GM18951 (cell line): ENCODE measurements around the gene PACS2.

Experiments used
- POLR2A ChIP-seq: IDR thresholded peaks from 4 replicates; pipeline ENCODE4 v1.6.1; 2011; ENCODE audit warnings: mild to moderate bottlenecking; ENCODE audit not compliant: insufficient read length, insufficient read depth; ENCODE audit errors: extremely low read depth
- in situ Hi-C: fragments of 300-500 bp; cut with MboI; formaldehyde crosslinking; loops from one replicate; pipeline ENCODE4 v1.12.0; 2022; ENCODE audit warnings: low sequenced_read_pairs, mixed read lengths, inconsistent platforms; ENCODE audit not compliant: unreplicated experiment

Gene PACS2

DNA sequence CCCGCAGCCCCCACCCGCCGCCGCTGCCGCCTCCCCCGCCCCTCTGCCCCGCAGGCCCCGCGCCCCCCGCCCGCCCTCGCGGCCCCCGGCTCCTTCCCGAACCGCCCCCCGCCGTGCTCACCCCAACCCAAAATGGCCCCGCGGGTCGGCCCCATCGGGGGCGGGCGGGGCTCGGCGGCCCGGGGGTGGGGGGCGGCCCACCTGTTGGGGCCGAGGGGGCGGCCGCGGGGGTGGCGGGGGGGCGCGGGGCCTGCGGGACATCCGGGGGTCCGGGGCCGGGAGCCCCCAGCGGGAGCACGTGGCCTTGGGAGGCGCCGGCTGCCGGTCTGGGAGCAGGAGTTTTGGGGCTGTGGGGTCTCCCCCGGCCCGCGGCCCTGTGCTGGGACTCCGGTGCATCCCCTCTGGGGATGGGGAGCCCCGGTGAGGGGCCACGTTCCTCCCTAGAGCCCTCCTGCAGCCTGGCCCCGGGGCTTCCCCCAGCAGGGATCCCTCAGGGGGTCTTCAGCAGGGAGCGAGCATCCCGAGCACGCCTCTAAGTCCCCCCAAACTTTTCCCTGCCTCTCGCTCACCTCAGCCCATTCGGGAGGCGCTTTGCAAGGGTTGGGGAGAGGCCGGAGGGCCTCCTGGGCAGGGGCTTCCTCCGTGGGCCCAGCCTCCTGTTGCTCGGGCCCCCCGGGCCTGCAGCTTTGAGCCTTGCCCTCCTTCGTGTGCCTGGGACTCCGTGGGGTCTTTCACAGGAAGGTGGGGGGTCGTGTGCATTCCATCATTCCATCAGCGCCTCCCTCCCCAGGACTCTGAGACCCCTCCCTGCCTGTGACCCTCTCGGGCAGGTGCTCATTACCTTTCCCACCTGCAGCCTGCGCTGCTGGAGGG, 105.8 kb downstream of the PACS2 start:
- in situ Hi-C loops, result no loop called here
- no peak for TF ChIP-seq POLR2A

DNA sequence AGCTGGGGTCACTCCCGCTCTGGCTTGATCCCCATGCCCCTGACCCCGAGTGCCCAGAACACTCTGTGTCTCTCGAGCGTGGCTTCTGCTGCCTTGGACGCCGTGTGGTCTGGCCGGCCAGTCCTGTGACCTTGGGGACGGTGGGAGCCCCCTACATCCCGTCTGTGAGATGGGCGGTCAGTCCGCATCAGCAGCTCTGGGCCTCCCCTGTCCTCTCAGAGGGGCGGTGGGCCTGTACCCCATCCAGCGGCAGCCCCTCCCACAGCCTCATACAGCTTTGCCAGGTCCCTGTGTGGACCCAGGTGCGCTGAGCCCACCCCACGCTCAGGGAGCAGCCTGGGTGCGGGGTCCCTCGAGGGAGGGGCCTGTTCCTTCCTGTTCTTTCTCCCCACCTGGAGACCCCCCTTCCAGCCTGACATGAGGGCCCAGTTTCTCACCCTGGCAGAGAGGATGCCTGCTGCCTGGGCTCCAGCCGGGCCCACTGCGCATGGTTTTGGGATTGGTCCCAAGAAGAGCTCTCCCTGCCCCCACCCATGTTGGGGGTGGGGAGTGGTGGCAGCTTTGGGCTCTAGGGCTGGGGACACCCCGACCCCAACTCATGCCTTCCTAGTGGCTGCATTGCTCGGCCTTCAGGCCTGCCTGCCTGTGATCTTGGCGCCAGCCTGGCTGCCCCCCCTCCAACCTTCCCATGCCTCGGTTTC, 106.6 kb downstream of the PACS2 start:
- TF ChIP-seq POLR2A, result no peak
- in situ Hi-C loops, result no loop called here

DNA sequence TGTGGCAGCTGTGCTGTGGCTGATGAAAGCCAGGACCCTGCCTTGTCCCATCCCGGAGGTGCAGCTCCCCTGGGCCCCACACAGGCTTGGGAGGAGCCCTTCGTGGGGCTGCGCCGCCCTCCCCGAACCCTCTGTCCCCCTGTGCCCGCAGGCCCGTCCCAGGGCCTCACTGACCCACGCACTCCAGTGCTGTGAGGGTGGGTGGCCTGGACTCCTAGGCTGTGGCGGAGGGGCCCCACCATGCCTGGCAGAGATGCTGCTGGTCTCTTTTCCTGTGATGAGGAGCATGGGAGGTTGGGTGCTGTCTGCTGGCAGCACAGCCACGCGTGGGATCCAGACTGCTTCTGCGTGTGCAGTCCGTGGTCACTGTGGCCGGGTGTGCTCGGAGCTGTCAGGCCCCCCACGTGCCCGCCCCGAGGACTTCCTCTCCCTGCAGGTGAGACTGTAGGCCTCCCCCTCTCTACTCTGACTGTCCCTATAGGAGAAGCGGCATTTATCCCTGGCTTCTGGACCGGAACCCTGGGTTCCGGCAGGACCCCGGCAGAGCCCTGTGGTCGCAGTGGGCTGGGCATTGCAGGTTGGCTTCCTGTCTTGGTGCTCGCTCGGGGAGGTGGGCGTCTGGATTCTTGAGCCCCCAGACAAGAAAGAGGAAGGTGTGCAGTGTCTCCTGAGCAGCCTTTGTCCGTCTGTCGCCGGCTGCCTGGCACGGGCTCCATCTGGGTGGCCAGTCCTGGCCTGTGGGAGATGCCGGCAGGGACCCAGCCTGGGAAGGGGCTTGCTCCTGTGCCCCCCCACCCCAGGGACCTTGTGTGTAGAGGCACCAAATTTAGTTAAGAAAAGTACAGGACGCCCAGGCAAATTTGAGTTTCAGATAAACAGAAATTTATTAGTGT, 107.4 kb downstream of the PACS2 start:
- in situ Hi-C loops, result no loop called here

GRCh38 chr14:105422695-105423487, 108.3 kb downstream of the PACS2 start:
- in situ Hi-C loops, result no loop called here
- TF ChIP-seq POLR2A, result no peak

More for the DNA sequence above, 107.4 kb downstream of the PACS2 start:
- no peak for TF ChIP-seq POLR2A

- TF ChIP-seq POLR2A, result no peak
- in situ Hi-C loops, result no loop called here
These were observed 109.1 kb downstream of the PACS2 start for GRCh38 chr14:105423488-105424195.

DNA sequence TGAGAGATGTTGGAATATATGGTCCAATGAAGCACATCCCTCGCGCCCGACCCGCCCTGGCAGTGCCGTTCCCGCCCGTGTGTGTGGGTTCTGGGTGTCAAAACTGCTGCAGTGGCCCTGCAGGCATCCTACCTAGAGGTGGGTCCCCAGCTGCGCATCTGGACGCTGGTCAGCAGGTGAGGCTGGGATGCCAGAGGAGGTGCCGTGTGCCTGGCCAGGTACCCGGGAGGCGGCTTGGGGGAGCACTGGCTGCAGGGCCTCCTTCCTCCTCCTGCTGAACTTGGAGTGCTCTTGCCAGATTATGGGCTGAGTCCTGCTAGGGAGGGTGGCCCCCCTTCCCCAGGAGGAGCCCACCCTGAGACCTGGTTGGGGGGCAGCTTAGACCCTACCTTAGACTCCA, 110.3 kb downstream of the PACS2 start:
- in situ Hi-C loops, result no loop called here
- TF ChIP-seq POLR2A, result no peak

- in situ Hi-C loops, result no loop called here
- TF ChIP-seq POLR2A, result no peak
These were observed 111.3 kb downstream of the PACS2 start for GRCh38 chr14:105425823-105426247.

- in situ Hi-C loops, result no loop called here
- TF ChIP-seq POLR2A, result no peak
These were observed 112.0 kb downstream of the PACS2 start for GRCh38 chr14:105426416-105427130.

DNA sequence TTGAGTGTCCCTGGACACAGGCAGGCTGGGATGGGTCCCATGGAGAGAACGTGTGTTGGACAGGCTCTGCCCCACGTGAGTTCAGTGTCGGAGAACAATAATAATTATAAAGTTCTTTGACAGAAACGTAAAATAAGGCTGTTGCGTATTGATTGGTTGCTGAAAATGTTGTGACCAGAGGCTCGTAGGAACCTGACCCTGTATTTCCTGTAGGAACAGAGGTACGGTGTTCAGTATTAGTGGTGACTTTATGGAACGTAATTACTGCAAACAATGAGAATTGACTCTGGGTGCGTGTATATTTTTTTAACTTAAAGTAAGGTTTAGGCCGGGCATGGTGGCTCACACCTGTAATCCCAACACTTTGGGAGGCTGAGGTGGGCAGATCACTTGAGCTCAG, 112.9 kb downstream of the PACS2 start:
- in situ Hi-C loops, result no loop called here
- TF ChIP-seq POLR2A, result no peak

GRCh38 chr14:105427936-105428485, 113.5 kb downstream of the PACS2 start:
- TF ChIP-seq POLR2A, result no peak
- in situ Hi-C loops, result no loop called here

GRCh38 chr14:105430042-105430441, 115.5 kb downstream of the PACS2 start:
- no peak for TF ChIP-seq POLR2A
- in situ Hi-C loops, result no loop called here
